Neuronal stem cell (in vitro differentiated cells): Measurements from ENCODE around the gene SEL1L3.

Experiments used
- DNase-seq: peaks from one replicate; pipeline ENCODE4 v3.0.0-alpha.2; 2013; ENCODE audit warnings: low spot score
- H2AFZ ChIP-seq: one replicate; pipeline ENCODE4 v1.6.1; 2013; ENCODE audit warnings: mild to moderate bottlenecking, low read length, inconsistent platforms
- H2AK5ac ChIP-seq: 2 replicates; pipeline ENCODE4 v1.6.1; 2013; ENCODE audit warnings: low read depth, mild to moderate bottlenecking, inconsistent platforms, low read length, moderate library complexity, mixed read lengths
- H2BK120ac ChIP-seq: 2 replicates; pipeline ENCODE4 v1.6.1; 2013; ENCODE audit warnings: low read depth, mild to moderate bottlenecking, inconsistent platforms, low read length, moderate library complexity, mixed read lengths
- H2BK12ac ChIP-seq: one replicate; pipeline ENCODE4 v1.6.1; 2013; ENCODE audit warnings: low read length, inconsistent platforms
- H2BK15ac ChIP-seq: 2 replicates; pipeline ENCODE4 v1.6.1; 2013; ENCODE audit warnings: mild to moderate bottlenecking, low read length, inconsistent platforms, mixed read lengths
- H2BK5ac ChIP-seq: one replicate; pipeline ENCODE4 v1.6.1; 2013; ENCODE audit warnings: inconsistent platforms, mild to moderate bottlenecking, low read length, moderate library complexity
- H3K14ac ChIP-seq: one replicate; pipeline ENCODE4 v1.6.1; 2013; ENCODE audit warnings: low read length, inconsistent platforms
- H3K18ac ChIP-seq: 2 replicates; pipeline ENCODE4 v1.6.1; 2013; ENCODE audit warnings: low read length, inconsistent platforms
- H3K23ac ChIP-seq: 2 replicates; pipeline ENCODE4 v1.6.1; 2013; ENCODE audit warnings: low read depth, mild to moderate bottlenecking, mixed read lengths, low read length, inconsistent platforms; ENCODE audit not compliant: poor library complexity
- H3K27ac ChIP-seq: replicated peaks from 3 replicates; pipeline ENCODE4 v1.5.1; 2013; ENCODE audit warnings: low read length, inconsistent platforms
- H3K27me3 ChIP-seq, 3 experiments: 2 replicates each; pipeline ENCODE4 v1.6.1; 2013; ENCODE audit warnings: low read length in 3 of 3, mild to moderate bottlenecking in 2 of 3, inconsistent platforms in 1 of 3, low read depth in 1 of 3, mixed read lengths in 1 of 3, moderate library complexity in 1 of 3; ENCODE audit not compliant: control insufficient read depth in 3 of 3, insufficient read depth in 3 of 3
- H3K36me3 ChIP-seq, 2 donors: replicated peaks in 1 of 2; 2 replicates each; pipeline ENCODE4 v1.6.1; 2013; ENCODE audit warnings: low read length in 2 of 2; ENCODE audit not compliant: control insufficient read depth in 2 of 2, insufficient read depth in 2 of 2
- H3K4ac ChIP-seq: 2 replicates; pipeline ENCODE4 v1.6.1; 2013; ENCODE audit warnings: inconsistent platforms, mild to moderate bottlenecking, low read length, moderate library complexity
- H3K4me1 ChIP-seq, 2 donors: 1 replicate in 1 of 2; 2 replicates in 1 of 2; pipeline ENCODE4 v1.6.1; 2013; ENCODE audit warnings: low read length in 2 of 2, low read depth in 1 of 2; ENCODE audit not compliant: control insufficient read depth in 2 of 2, insufficient read depth in 1 of 2
- H3K4me2 ChIP-seq: one replicate; pipeline ENCODE4 v1.6.1; 2013; ENCODE audit warnings: mild to moderate bottlenecking, low read length, inconsistent platforms; ENCODE audit not compliant: insufficient read depth, poor library complexity, severe bottlenecking
- H3K4me3 ChIP-seq, 2 donors: 2 replicates each; pipeline ENCODE4 v1.5.1; 2013; ENCODE audit warnings: low read length in 2 of 2, mild to moderate bottlenecking in 2 of 2, inconsistent platforms in 1 of 2, moderate library complexity in 1 of 2
- H3K79me1 ChIP-seq: one replicate; pipeline ENCODE4 v1.6.1; 2013; ENCODE audit warnings: low read depth, mild to moderate bottlenecking, inconsistent platforms, low read length, moderate library complexity
- H3K9ac ChIP-seq: one replicate; pipeline ENCODE4 v1.6.1; 2013; ENCODE audit warnings: mild to moderate bottlenecking, low read depth, low read length, inconsistent platforms; ENCODE audit not compliant: poor library complexity
- H3K9me3 ChIP-seq, 2 donors: replicated peaks in 1 of 2; 2 replicates each; pipeline versions ENCODE3 to v1.6.1; 2013; ENCODE audit warnings: low read length in 2 of 2, mild to moderate bottlenecking in 2 of 2, inconsistent platforms in 1 of 2, low read depth in 1 of 2, mixed read lengths in 1 of 2, moderate library complexity in 1 of 2; ENCODE audit not compliant: control insufficient read depth in 2 of 2, insufficient read depth in 1 of 2
- H4K8ac ChIP-seq: one replicate; pipeline ENCODE4 v1.6.1; 2013; ENCODE audit warnings: low read depth, mild to moderate bottlenecking, inconsistent platforms, low read length, moderate library complexity
- H4K91ac ChIP-seq: one replicate; pipeline ENCODE4 v1.6.1; 2013; ENCODE audit warnings: low read length, low read depth, mild to moderate bottlenecking, inconsistent platforms; ENCODE audit not compliant: poor library complexity
- WGBS, 2 donors: extraction: QIAGEN DNeasy Blood & Tissue Kit; methylation state at CpG; one replicate each; pipeline ENCODE4 v1.1.7; 2013; ENCODE audit warnings: missing lambda C conversion rate in 2 of 2, mixed read lengths in 1 of 2; ENCODE audit not compliant: insufficient read length in 2 of 2, insufficient replicate concordance in 1 of 2; ENCODE audit errors: extremely low coverage in 2 of 2; 5-methylcytosine and 5-hydroxymethylcytosine counted together

The SEL1L3 gene

GRCh38 chr4:25818371-25818871 lies 44.4 kb downstream of the SEL1L3 start:
- Histone ChIP-seq H3K79me1 (peaks cover 2% of the 10 kb centered on the region), H3K4me1 (peaks cover 11 to 17% of the 10 kb centered on the region in 2 donors), H2AFZ (no peak overlapping the region), H3K4ac (no peak overlapping the region), H4K8ac (no peak overlapping the region), H2BK120ac (no peak overlapping the region), H2BK5ac (no peak overlapping the region), H3K4me3 (no peak overlapping the region), H2BK12ac (no peak overlapping the region), H2BK15ac (no peak overlapping the region), H3K9me3 (no peaks in the 10 kb centered on the region), H2AK5ac (no peak overlapping the region), H3K27ac (no peak overlapping the region), H3K14ac (no peak overlapping the region), H3K4me2 (no peak overlapping the region), H3K9ac (no peak overlapping the region), H3K23ac (no peak overlapping the region), H3K36me3 (peaks cover 0 to 2% of the 10 kb centered on the region in 2 donors), H3K18ac (no peak overlapping the region), H3K27me3 (no peaks in the 10 kb centered on the region), H4K91ac (no peak overlapping the region)
- DNase-seq: no peak
- WGBS, 2 donors: no CpG with 5 or more reads among the region's 2 CpGs

- H2BK12ac ChIP-seq: no peak overlapping the region
- H3K4me1 ChIP-seq: peaks cover 14% of the 10 kb centered on the region in 2 donors
- H2BK5ac ChIP-seq: no peak overlapping the region
- H2AFZ ChIP-seq: no peak overlapping the region
- no peak overlapping the region for H3K4me2 ChIP-seq
- H3K36me3 ChIP-seq: peaks cover 0 to 2% of the 10 kb centered on the region in 2 donors
- no peak overlapping the region for H2BK15ac ChIP-seq
- no peak overlapping the region for H3K4me3 ChIP-seq
- no peak overlapping the region for H3K14ac ChIP-seq
- H4K8ac ChIP-seq: no peak overlapping the region
- no peak overlapping the region for H3K27ac ChIP-seq
- no peak overlapping the region for H3K18ac ChIP-seq
- no peaks in the 10 kb centered on the region for H3K27me3 ChIP-seq
- H3K9me3 ChIP-seq: no peaks in the 10 kb centered on the region
- H3K23ac ChIP-seq: no peak overlapping the region
- no peak for DNase-seq
- H3K9ac ChIP-seq: no peak overlapping the region
- H4K91ac ChIP-seq: no peak overlapping the region
- no peak overlapping the region for H2BK120ac ChIP-seq
- no CpG with 5 or more reads among the region's 8 CpGs for WGBS, 2 donors
- no peak overlapping the region for H2AK5ac ChIP-seq
- H3K4ac ChIP-seq: no peak overlapping the region
- peaks cover 2% of the 10 kb centered on the region for H3K79me1 ChIP-seq
Observed at GRCh38 chr4:25817059-25817681, 45.6 kb downstream of the SEL1L3 start.

- no peak overlapping the region for H2BK5ac ChIP-seq
- H3K4me2 ChIP-seq: no peak overlapping the region
- H3K4me1 ChIP-seq: peaks cover 9 to 14% of the 10 kb centered on the region in 2 donors
- no peak overlapping the region for H2AK5ac ChIP-seq
- H2BK12ac ChIP-seq: no peak overlapping the region
- H3K23ac ChIP-seq: no peak overlapping the region
- no peak overlapping the region for H3K4me3 ChIP-seq
- H2BK15ac ChIP-seq: no peak overlapping the region
- DNase-seq: no peak
- H4K8ac ChIP-seq: no peak overlapping the region
- peaks cover 0 to 2% of the 10 kb centered on the region in 2 donors for H3K36me3 ChIP-seq
- no peak overlapping the region for H2AFZ ChIP-seq
- no peak overlapping the region for H3K4ac ChIP-seq
- no peaks in the 10 kb centered on the region for H3K27me3 ChIP-seq
- H3K79me1 ChIP-seq: peaks cover 2% of the 10 kb centered on the region
- no peaks in the 10 kb centered on the region for H3K9me3 ChIP-seq
- no peak overlapping the region for H3K27ac ChIP-seq
- H3K14ac ChIP-seq: no peak overlapping the region
- no CpG with 5 or more reads among the region's 2 CpGs for WGBS, 2 donors
- H2BK120ac ChIP-seq: no peak overlapping the region
- no peak overlapping the region for H3K18ac ChIP-seq
- no peak overlapping the region for H4K91ac ChIP-seq
- H3K9ac ChIP-seq: no peak overlapping the region
Observed at GRCh38 chr4:25816591-25817058, 46.2 kb downstream of the SEL1L3 start.

GRCh38 chr4:25815586-25815985 lies 47.2 kb downstream of the SEL1L3 start:
- Histone ChIP-seq H2BK12ac (no peak overlapping the region), H3K27ac (no peak overlapping the region), H4K91ac (no peak overlapping the region), H3K4me3 (no peak overlapping the region), H2BK120ac (no peak overlapping the region), H3K4ac (no peak overlapping the region), H3K79me1 (peaks cover 2% of the 10 kb centered on the region), H2AFZ (no peak overlapping the region), H3K18ac (no peak overlapping the region), H3K9ac (no peak overlapping the region), H4K8ac (no peak overlapping the region), H2BK15ac (no peak overlapping the region), H2BK5ac (no peak overlapping the region), H3K4me2 (no peak overlapping the region), H3K4me1 (peaks cover 9 to 14% of the 10 kb centered on the region in 2 donors), H3K23ac (no peak overlapping the region), H3K27me3 (no peaks in the 10 kb centered on the region), H2AK5ac (no peak overlapping the region), H3K9me3 (no peaks in the 10 kb centered on the region), H3K36me3 (peaks cover 0 to 2% of the 10 kb centered on the region in 2 donors), H3K14ac (no peak overlapping the region)
- no CpG with 5 or more reads among the region's 5 CpGs for WGBS, 2 donors
- DNase-seq: no peak
